ENCODE results near the gene THSD4. TPM values are rescaled to one million over a fixed set of nuclear protein-coding genes. Genes with fewer than 3 reads are reported as not detected.

Gene THSD4
- total RNA-seq, 2 donors from 2014 or later = 71.2 to 150 TPM

GRCh38 chr15:71096676-71097075 lies 18.6 kb upstream of the THSD4 start:
- Histone ChIP-seq H3K36me3 (no peaks in the 10 kb centered on the region), H3K27me3 (replicated peaks; ENCODE audit: insufficient read depth) (no peaks in the 10 kb centered on the region), H3K27ac (no peak overlapping the region), H3K4me3 (no peak overlapping the region), H3K9me3 (no peaks in the 10 kb centered on the region), H3K4me1 (ENCODE audit: control insufficient read depth in 1 of 2, low read depth in 2 of 2) (peaks cover 0 to 20% of the 10 kb centered on the region in 2 donors)
- no peak for DNase-seq (ENCODE audit: low spot score)
- TF ChIP-seq CTCF (IDR thresholded peaks at IDR 0.05) = no peak
- no peak for ATAC-seq (ENCODE audit: insufficient number of reproducible peaks, low FRiP score, low read depth)

- Histone ChIP-seq H3K27me3 (replicated peaks; ENCODE audit: insufficient read depth) (no peaks in the 10 kb centered on the region), H3K9me3 (no peaks in the 10 kb centered on the region), H3K27ac (no peak overlapping the region), H3K4me3 (no peak overlapping the region), H3K4me1 (ENCODE audit: control insufficient read depth in 1 of 2, low read depth in 2 of 2) (peaks cover 0 to 19% of the 10 kb centered on the region in 2 donors), H3K36me3 (no peaks in the 10 kb centered on the region)
- DNase-seq (ENCODE audit: low spot score) (no peak), ATAC-seq (ENCODE audit: insufficient number of reproducible peaks, low FRiP score, low read depth) (no peak)
- no peak for TF ChIP-seq CTCF (IDR thresholded peaks at IDR 0.05)
These were observed 17.4 kb upstream of the THSD4 start for GRCh38 chr15:71097890-71098289.

GRCh38 chr15:71098920-71099319 lies 16.4 kb upstream of the THSD4 start:
- no peak overlapping the region for H3K27ac ChIP-seq
- no peak overlapping the region for H3K4me3 ChIP-seq
- peaks cover 0 to 8% of the 10 kb centered on the region in 2 donors for H3K4me1 ChIP-seq (ENCODE audit: control insufficient read depth in 1 of 2, low read depth in 2 of 2)
- TF ChIP-seq CTCF (IDR thresholded peaks at IDR 0.05) = no peak
- H3K27me3 ChIP-seq (replicated peaks; ENCODE audit: insufficient read depth) = no peaks in the 10 kb centered on the region
- DNase-seq (ENCODE audit: low spot score) (no peak), ATAC-seq (ENCODE audit: insufficient number of reproducible peaks, low FRiP score, low read depth) (no peak)
- no peaks in the 10 kb centered on the region for H3K36me3 ChIP-seq
- no peaks in the 10 kb centered on the region for H3K9me3 ChIP-seq

- Histone ChIP-seq H3K36me3 (no peaks in the 10 kb centered on the region), H3K4me1 (ENCODE audit: control insufficient read depth in 1 of 2, low read depth in 2 of 2) (no peaks in the 10 kb centered on the region), H3K9me3 (no peaks in the 10 kb centered on the region), H3K27ac (no peak overlapping the region), H3K27me3 (replicated peaks; ENCODE audit: insufficient read depth) (no peaks in the 10 kb centered on the region), H3K4me3 (no peak overlapping the region)
- TF ChIP-seq CTCF (IDR thresholded peaks at IDR 0.05) = peak; percentile 60
- ATAC-seq (ENCODE audit: insufficient number of reproducible peaks, low FRiP score, low read depth) = no peak
- DNase-seq (ENCODE audit: low spot score) = no peak
These were observed 12.1 kb upstream of the THSD4 start for GRCh38 chr15:71103102-71103676.

GRCh38 chr15:71104636-71105035 lies 10.6 kb upstream of the THSD4 start:
- no peak for TF ChIP-seq CTCF (IDR thresholded peaks at IDR 0.05)
- peaks cover 0 to 11% of the 10 kb centered on the region in 2 donors for H3K4me1 ChIP-seq (ENCODE audit: control insufficient read depth in 1 of 2, low read depth in 2 of 2)
- H3K4me3 ChIP-seq = no peak overlapping the region
- no peaks in the 10 kb centered on the region for H3K9me3 ChIP-seq
- H3K27ac ChIP-seq = no peak overlapping the region
- DNase-seq (ENCODE audit: low spot score) (no peak), ATAC-seq (ENCODE audit: insufficient number of reproducible peaks, low FRiP score, low read depth) (no peak)
- no peaks in the 10 kb centered on the region for H3K36me3 ChIP-seq
- no peaks in the 10 kb centered on the region for H3K27me3 ChIP-seq (replicated peaks; ENCODE audit: insufficient read depth)

Data from thoracic aorta (tissue), 2 donors.